Activated T-cell treated with anti-CD3 and anti-CD28 coated beads for 4 hours (primary cell): Measurements from ENCODE around the gene ZNF521.
A peak's percentile ranks its signal among the peaks of the same experiment; 100 is the strongest.

Experiments used
- DNase-seq: peaks from one replicate; pipeline ENCODE4 v3.0.0-alpha.2; 2020

ZNF521 gene

DNA sequence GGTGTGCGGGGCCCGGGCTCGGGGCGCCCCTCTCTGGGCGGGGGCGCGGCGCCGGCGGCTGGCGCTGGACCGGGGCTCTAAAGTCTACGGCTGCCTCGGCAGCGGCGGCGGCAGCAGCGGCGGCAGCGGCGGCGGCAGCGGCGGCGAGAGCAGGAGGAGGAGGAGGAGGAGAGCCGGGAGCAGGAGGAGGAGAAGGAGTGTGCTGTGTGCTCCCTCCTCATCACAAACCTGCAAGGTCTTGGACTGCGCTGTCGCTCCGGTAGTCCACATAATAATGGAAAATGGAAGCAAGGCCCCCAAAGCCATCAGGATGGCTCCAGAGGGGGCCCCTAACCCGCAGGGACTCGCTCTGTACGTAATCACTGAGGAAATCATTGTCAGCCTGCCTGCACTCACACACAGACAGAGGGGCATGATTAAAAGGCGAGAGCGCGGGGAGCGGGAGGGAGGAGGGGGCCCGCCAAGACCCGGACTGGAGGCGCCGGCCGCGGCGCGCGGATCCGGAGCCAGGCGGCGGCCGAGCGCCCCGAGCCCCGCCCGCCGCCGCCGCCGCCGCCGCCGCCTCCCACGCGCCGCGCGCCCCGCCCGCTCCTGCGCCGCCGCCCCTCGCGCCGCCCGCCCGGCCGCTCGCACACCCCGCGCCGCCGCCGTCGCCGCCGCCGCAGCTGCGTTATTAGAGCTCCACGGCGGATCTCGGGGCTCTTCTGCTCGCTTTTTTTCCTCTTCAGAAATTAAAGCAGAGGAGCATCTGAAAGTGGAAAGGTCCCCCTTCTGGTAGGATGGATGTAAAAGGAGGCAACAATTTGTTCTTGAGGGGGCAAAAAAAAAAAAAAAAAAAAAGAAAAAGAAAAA lies at the start of gene ZNF521:
Gene ZNF521 (minus strand): TSS at position 390 of the 852 bp plus-strand sequence. CDS start 1,220 bp downstream, outside the sequence.
- DNase-seq: peak; percentile 7

DNA sequence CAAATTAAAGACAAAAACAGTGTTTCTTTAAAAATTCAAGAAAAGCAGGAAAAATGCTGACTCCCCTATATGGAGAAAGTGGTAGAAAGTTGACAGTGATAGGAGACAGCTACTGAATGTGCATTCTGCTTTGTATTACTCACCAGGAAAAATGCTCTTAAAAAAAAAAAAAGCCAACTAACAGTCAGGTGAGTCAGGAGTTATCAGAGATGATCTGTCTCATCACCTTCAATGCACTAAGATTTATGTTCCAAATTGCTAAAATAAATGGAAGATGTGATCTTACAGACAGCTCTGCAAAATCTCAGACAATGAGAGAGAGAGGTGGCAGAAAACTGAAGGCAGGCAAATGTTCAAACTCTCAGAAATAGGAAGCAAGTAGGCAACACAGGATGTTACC lies 47.6 kb upstream of the ZNF521 start:
- DNase-seq: no peak

DNA sequence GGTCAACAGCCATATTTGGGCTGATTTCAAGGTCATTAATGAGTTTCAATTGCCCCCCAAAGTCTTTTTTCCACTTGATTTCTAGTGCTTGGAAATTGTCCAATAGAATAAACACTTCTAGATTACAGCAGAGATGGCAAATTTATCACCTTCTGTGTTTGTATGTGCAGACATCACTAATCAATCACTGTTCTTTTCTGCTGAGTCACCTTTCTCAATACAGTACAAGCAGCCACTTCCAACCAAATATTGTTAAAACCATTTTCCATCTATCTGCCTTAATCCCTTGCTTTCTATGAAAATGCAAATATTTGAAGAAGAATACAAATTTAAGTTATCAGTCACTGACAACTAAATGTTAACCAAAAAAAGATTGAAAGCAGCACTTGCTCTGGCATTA lies 40.2 kb upstream of the ZNF521 start:
- DNase-seq: no peak

DNA sequence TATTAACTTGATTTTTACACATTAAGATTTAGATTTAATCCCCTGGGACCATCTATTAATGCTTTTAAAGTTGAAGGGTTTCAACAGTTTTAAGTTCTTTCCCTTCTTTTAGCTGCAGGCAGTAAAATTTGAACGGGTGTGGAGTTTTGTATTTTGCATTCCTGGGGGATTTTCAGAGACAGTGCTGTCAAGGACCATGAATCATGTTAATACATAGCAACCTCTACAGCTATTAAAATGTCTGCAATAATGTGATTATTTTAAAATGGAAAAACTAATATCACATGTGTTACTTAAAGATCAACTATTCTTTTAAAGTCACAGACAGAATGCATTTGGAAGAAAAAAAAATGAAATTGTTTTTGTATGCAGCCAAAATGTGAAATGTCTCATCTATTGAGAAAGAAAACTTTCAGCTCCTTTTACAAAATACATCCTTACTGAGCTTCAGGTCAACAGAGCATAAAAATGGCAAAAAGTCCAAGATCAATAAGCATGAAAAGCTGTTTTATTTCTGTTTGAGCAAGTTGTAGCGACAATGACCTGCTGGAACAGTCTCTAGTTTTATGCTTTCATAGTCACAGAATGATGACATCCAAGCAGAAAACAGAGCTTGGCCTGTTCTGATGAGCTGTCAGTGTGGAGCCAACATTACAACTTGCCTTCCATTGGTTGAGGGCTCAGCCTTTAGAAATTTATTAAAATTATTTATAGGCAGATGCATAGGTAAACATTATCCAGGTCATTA lies 21.6 kb upstream of the ZNF521 start:
- no peak for DNase-seq

DNA sequence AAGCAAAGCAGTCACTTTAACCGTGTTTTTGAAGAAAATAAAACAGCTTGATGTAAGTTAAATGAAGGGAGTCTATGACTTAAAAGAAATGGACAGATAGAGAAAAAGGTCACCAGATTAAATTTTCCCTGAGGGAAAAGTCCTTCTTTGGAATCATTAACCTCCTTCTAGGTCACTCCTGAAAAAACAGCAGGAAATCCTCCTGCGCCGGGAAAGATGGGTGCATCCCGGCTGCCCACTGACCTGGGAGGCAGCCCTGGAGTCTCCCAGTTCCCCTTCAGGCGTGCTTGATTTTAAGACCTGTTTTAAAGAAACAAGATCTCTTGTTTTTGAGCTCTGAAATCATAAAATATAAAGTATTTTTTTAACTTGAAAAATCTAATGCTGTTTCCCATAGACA lies 18.4 kb upstream of the ZNF521 start:
- no peak for DNase-seq

DNA sequence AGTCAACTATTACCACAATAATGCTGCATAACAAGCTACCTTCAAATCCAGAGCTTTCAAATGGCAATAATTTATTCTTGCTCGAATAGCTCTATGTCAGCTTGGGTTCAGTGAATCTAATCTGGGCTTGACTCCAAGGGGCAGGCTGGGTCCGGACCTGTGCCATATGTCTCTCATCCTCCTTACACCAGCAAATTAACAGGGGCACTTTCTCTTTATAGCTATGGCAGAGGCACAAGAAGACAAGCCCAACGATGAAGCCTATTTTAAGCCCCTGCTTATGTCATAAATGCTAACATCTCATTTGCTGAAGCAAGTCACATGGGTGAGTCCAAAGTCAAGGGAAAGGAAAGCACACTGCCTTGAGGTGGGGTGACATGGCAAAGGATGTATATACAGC lies 13.3 kb upstream of the ZNF521 start:
- no peak for DNase-seq

DNA sequence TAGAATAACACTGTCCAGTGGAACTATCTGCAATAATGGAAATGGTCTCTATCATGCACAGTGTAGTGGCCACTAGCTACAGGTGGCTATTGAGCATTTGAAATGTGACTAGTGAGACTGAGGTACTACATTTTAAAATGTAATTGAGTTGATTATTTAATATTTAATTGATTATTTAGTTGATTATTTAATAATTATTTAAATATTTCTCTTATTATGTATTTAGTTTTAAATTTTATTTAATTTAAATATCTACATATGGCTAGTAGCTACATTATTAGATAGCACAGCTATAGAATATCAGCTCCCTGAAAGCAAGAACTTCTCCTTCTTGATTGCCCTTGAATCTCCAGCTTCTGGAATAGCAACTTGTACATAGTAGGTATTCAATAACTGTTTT lies 12.8 kb upstream of the ZNF521 start:
- DNase-seq: no peak

DNA sequence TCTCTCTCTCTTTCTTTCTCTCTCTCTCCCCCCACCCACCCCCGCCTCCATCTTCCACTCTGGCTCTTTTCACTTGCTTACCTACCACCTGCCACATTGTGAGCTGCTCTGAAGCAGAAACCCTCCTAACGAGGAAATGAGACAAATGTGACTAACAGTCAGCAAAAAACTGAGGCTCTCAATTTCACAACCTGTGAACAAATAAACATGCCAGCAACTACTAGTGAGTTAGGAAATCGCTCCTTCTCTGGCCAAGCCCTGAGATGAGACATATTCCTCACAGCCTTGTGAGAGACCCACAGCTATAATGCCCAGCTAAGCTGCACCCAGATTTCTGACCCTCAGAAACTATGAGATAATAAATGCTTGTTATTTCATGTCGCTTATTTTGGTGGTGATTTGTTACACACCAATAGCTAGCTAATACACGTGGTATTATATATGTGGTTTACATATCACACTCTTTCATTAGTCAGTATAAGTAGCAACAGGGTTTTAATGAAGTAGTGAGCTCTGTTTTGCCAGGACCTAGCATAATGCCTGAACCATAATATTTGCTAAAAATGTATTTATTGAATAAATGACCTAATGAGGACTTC lies 8.4 kb upstream of the ZNF521 start:
- DNase-seq: no peak

DNA sequence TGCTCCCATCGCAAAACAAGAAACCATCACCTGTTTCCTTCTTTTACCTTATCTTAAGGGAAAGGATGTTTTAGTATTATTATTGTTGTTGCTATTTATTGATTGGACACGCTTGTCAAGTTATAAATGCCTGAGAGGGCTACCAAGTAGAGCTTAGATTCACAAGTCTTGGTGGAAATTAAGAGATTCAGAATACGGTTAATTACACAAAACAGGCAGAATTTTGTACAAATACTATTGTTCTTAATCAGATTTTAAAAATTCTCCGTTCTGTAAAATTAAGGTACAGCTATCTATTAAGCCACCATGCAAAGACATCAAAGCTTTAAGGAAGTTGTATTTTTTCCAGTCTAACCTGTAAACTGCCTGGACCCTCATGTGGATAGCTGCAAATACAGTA lies 1.1 kb upstream of the ZNF521 start:
- no peak for DNase-seq

DNA sequence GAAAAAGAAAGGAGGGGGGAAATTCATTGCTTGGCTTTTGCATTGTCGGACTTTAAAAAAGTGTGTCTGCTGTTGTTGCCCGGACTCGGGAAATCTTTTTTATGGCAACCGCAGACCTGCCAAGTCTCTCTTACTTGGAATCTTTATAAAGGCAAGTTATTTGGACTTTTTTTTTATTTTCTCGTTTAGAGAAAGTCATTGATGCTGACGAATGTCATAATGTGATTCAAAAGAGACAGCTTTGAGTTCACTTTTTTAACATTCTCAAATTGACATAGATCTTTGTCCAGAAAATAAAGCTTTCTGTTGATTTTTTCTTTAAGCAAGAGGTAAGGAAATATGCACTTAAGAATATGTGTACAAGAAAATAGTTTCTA lies 651 bp upstream of the ZNF521 start:
- no peak for DNase-seq

DNA sequence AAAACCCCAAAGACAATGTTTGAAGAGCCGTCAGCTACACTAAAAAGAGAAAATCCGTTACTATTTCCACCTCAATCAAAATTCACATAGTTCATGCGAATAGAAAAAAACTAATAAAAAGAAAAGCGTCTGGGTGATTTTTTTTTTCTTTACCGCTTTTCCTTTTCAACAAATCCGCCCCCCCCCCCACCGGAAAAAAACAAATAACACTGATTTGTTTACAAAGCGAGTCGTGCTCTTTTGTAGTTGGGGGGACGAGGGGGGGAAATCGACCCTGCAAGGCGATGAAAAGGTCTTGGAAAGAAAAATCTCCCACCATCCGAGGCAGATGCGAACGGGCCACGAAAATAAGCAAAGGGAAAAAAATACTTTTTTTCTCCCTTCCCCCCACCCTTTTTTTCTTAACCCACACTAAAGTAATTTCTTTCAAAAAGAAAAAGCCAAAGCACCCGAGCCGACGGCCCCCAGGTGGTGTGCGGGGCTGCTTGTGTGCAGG lies 638 bp downstream of the ZNF521 start:
- DNase-seq: no peak

DNA sequence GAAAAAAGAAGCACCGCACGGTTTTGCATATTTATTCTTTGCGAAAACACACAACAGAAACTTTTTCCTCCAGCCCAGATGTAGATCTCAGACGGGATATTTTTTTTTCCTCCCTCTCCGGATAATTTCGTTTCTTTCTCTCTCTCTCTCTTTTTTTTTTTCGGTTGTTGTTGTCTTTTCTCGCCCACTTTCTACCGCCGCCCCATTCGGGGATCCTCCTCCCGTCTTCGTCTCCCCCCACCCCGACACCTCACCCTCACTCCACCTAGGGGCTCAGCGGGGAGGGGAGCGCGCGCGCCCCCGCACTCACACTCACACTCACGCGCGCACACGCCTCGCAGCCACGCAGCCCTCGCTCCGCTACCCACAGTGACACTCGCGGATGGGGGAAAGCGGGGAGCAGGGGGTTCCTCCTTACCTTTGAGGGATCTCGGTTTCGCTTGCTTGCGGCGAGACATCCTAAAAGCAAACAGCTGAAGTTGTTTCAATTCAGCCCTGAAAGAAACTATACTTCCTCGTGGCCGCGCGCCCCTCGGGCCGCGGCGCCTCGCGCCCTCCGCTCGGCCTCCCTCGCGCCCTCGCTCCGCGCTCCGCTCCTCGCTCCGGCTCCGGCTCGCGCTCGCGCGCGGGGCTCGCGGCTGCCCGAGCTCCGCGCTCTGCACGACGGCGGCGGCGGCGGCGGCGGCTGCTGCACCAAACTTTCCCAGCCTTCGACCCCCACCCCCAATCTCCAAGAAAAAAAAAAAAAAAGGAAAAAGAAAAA lies 1.3 kb downstream of the ZNF521 start:
- no peak for DNase-seq

DNA sequence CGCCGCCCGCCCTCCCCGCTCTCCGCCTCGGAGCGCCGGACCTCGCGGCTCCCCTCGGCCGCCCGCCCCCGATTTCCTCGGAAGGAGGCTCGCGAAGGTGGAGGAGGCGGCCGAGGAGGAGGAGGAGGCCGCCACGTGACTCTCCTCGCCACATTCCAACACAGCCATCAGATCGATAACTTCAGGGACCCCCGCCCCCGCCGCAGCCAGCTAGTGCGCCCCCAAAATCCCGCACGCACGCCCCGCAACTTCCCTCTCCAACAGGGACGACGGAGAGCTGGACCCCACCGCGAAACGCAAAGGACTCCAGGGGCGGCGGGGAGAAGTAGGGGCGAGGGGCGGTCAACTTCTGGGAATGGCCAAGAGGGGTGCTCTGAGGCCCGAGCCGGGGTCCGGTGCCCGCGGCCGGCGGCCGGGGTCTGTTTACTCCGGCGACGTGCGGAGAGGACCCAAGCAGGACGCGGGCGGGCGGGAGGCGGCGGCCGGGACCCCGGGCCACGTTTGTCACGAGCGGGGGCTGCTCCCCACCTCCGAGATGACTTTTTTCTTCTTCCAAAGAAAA lies 2.0 kb downstream of the ZNF521 start:
- no peak for DNase-seq

DNA sequence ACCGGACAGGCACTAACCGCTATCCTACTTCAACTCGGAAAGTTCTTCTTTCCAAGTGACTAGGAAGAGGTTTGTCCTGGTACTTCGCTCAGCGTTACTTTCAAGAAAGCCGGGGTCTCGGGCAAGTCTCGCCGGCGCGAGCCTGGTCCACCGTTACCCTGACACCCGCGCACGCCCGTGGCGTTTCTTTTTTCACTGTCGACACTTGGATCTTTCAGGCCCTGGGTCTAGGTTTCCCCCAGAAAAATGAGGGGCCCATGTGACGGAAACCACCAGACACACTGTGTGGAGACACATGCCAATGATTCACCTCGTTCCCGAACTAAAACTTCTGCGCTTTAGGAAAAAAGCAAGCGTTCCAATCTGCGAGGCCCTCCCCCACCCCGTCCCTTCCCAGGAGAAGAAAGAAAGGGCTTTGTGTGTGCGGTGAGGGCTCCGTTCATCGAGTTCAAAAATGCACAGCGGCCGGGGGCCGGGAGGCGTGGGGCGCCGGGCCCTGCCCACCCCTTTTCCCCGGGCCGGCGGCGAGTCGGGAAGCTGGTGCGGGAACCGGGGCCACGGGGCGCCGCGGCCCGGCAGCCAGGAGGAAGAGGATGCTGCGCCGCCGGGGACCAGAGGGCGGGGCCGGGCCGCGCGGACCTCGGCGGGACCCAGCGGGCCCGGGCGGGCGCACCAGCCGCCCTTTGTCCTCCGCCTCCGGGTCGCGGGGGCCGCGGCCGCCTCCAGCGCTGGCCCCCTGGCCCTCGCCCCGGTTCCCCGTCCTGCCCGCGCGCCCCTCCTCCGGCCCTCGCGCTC lies 2.6 kb downstream of the ZNF521 start:
- no peak for DNase-seq

DNA sequence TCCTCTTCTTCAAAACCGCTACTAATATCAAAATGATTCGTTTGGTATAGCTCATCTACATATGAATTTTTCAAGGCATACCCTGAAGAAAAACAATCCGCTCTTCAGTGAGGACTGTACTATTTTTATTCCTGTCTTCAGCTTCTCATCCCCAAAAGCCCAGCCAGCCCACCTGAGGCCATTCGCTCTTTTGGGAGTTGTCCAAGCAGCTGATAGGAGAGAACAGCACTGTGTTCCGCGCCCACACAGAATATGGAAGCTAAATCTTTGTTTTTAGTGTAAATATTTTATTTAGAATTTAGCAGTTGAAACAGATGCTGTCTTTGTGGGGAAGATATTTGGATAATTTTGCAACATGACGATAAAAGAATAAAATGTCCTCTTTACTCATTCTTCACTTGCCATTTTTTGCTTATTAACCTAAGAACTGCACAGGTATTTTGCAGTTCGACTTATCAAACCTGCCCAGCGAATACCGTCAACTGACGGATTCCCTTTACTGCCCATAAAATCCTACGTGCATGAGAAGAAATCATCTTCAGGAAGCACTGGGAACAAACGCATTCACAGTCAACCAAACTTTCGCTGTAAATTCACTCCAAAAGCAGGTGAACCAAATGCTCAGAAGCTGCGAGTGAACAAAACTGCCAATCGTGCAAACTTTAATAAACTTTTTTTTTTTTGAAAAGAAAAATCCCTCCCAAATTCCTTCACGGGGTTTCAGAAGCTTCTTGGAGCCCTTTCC lies 3.4 kb downstream of the ZNF521 start:
- DNase-seq: no peak

DNA sequence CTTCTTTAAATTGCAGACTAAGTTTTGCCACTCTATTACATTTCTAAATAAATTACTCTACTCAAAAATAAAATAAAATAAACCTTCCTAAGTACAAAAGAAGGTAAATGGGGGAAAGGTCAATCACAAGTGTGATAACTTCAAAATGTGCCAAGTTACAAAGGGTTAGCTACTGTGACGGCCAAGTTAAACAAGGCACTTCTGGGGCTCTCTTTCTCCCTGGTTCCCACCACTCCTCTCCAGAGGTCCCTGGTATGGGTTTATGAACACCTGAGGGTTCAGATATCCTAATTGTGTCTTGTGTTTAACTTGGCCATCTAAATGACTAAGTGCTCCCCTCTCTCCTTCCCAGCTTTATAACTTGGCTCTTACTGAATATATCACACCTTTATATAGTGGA lies 5.4 kb downstream of the ZNF521 start:
- no peak for DNase-seq

DNA sequence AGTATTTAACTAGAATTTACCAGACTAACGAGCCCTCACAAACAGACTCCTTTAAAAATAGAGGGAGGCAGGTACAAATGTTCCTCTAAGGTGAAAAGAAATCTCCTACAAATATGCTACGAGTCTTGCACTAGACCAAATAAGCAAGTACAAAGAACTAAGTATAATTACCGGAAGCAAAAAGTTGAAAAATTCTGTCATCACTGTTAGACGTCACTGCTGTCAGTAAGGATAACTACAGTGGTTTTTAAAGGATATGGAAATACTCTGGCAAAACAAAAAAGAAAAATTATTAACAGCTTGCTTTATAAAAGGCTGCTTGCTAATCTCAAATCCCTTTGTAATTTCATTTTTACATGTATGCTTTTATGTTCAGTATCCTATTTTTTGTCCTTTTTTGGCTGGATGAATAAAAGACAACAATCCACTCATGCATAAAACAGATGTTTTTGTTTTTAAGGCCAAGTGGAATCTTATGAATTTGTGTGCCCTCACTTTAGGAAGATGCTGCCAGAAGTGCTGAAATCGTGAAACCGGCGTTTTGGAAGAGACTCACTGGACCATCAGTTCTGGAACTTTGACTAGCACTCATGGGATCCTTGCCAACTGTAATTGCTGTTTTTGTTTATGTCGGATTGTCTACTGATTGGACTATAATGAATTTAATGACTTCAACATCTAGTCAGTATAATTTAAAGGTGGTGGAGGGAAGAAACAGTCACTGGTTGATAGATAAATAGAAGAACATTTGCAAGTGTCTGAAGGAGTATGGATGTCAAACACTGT lies 6.7 kb downstream of the ZNF521 start:
- no peak for DNase-seq

DNA sequence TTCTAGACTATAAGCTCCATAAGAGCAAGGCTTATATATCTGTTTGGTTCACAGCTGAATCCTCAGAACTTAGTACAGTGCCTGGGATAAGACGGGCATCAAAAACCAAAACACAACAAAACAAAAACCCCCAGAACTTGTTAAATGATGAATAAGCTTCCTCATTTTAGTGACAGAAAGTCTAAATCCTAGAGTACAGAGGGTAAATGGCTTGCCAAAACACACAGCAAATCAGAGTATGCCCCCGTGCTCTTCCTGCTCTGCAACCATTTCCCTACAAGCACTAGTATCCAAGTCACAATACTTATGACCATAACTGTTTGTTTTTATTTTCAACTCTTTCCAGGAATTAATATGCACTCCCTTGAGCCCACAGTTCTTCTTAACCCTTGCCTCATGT lies 10.1 kb downstream of the ZNF521 start:
- no peak for DNase-seq

DNA sequence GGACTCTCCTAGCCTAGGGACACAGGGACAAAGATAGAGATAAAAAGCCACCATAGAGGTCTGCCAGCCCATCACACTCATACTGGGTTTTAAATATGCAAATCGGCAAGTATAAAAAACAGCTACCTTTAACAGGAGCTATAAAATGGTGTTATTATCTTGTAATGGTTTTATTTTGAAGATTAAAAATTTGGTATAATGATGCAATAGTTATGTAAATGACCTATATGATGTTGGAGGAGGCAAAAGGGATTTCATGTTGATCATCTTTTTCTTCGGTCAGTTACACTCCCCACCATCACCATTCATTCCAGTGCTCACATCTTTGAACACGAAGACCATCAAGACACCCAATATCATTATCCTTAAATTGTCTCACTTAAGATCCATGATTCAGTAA lies 11.2 kb downstream of the ZNF521 start:
- no peak for DNase-seq

DNA sequence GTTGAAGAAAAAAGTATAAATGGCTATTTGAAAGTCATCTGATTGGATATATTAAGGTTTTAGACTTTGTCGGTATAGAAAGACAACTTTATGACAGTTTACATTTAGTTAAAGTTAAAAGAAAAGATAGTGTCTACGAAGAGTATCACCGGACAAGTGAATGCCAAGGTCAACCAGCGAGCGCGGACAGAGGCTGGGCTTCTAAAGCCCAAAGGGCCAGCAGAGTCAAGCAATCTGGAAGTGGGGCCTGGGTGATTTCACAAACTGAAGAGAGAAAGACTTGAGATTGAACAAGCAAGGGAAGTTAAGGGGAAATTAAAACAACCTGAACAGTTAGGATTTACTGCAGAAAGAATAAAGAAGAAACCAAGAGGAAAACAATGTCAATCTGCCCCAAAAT lies 16.3 kb downstream of the ZNF521 start:
- DNase-seq: no peak
